Natural killer cell treated with Interleukin-12 subunit alpha and Interleukin-12 subunit beta and Interleukin-15 and Interleukin-18, amount 100 ng/mL, for 72 hours (primary cell): ENCODE results near the gene CHRNB2. TPM values are rescaled to one million over a fixed set of nuclear protein-coding genes. Genes with fewer than 3 reads are reported as not detected.

Experiments used
- total RNA-seq, 2 donors: library from RNA; stranded (reverse); gene quantifications; one replicate each; pipeline ENCODE4 v1.2.3, GENCODE V29; 2022

The CHRNB2 gene
- total RNA-seq, 2 donors from 2014 or later = not detected

Other genes with a start within 250 kb of the CHRNB2 start
- gene AQP10, start 246.7 kb upstream of the CHRNB2 start, total RNA-seq = not detected
- 10 to 100 TPM; 29.2 to 60.6 TPM for gene ATP8B2, start 242.3 kb upstream of the CHRNB2 start, total RNA-seq
- 1 to 10 TPM; 2.3 to 4.0 TPM for gene IL6R, start 162.4 kb upstream of the CHRNB2 start, total RNA-seq
- gene TDRD10, start 65.6 kb upstream of the CHRNB2 start, total RNA-seq = not detected
- gene SHE, start 65.4 kb upstream of the CHRNB2 start, total RNA-seq = under 1 TPM in 1 of 2 donors, not detected in 1; 0.19 TPM
- 100 to 1,000 TPM in 1 of 2 donors, 10 to 100 TPM in 1; 95.2 to 123 TPM for gene UBE2Q1, start 9.1 kb upstream of the CHRNB2 start, total RNA-seq
- 100 to 1,000 TPM; 232 to 257 TPM for gene ADAR, start 40.4 kb downstream of the CHRNB2 start, total RNA-seq